Nephron (organoid): ENCODE results near the gene RNF212.

Experiments
- H3K27ac Mint-ChIP-seq, 3 experiments: 2 replicates each; pipeline ENCODE4 v1.8.0; 2020; ENCODE audit warnings: mixed read lengths in 3 of 3, mild to moderate bottlenecking in 2 of 3, moderate library complexity in 1 of 3
- H3K27me3 Mint-ChIP-seq: 2 replicates; pipeline ENCODE4 v1.8.0; 2021; ENCODE audit warnings: low read depth, mild to moderate bottlenecking, moderate library complexity, mixed read lengths
- H3K36me3 Mint-ChIP-seq: 2 replicates; pipeline ENCODE4 v1.8.0; 2020; ENCODE audit warnings: low read depth, mixed read lengths
- H3K4me1 Mint-ChIP-seq: 2 replicates; pipeline ENCODE4 v1.8.0; 2020; ENCODE audit warnings: mixed read lengths
- H3K4me3 Mint-ChIP-seq, 3 experiments: 2 replicates each; pipeline ENCODE4 v1.8.0; 2020; ENCODE audit warnings: mild to moderate bottlenecking in 3 of 3, mixed read lengths in 3 of 3, moderate library complexity in 2 of 3
- H3K9me3 Mint-ChIP-seq: 2 replicates; pipeline ENCODE4 v1.8.0; 2020; ENCODE audit warnings: mixed read lengths
- CTCF ChIP-seq, 3 experiments: fragments of 200-600 bp; sonication (generic); IDR thresholded peaks; one replicate each; pipeline ENCODE4 v1.5.0; 2021; ENCODE audit warnings: antibody characterized with exemption in 3 of 3; ENCODE audit not compliant: unreplicated experiment in 3 of 3

The RNF212 gene

GRCh38 chr4:1069394-1069793 lies 44.0 kb downstream of the RNF212 start:
- H3K27me3 Mint-ChIP-seq = peaks cover 26% of the 10 kb centered on the region
- no peaks in the 10 kb centered on the region for H3K36me3 Mint-ChIP-seq
- no peak overlapping the region for H3K4me3 Mint-ChIP-seq
- no peak for TF ChIP-seq CTCF (IDR thresholded peaks at IDR 0.05; ENCODE audit: unreplicated experiment in 3 of 3)
- no peak overlapping the region for H3K27ac Mint-ChIP-seq
- no peaks in the 10 kb centered on the region for H3K9me3 Mint-ChIP-seq
- H3K4me1 Mint-ChIP-seq = peaks cover 8% of the 10 kb centered on the region

- no peaks in the 10 kb centered on the region for H3K36me3 Mint-ChIP-seq
- TF ChIP-seq CTCF (IDR thresholded peaks at IDR 0.05; ENCODE audit: unreplicated experiment in 3 of 3) = no peak
- no peak overlapping the region for H3K27ac Mint-ChIP-seq
- H3K27me3 Mint-ChIP-seq = peaks cover 38% of the 10 kb centered on the region
- H3K9me3 Mint-ChIP-seq = no peaks in the 10 kb centered on the region
- no peak overlapping the region for H3K4me3 Mint-ChIP-seq
- peaks cover 8% of the 10 kb centered on the region for H3K4me1 Mint-ChIP-seq
Observed at GRCh38 chr4:1065732-1066131, 47.6 kb downstream of the RNF212 start.

GRCh38 chr4:1062419-1062818 lies 50.9 kb downstream of the RNF212 start:
- Mint-ChIP-seq H3K4me3 (no peak overlapping the region), H3K27me3 (peaks cover 43% of the 10 kb centered on the region), H3K4me1 (peaks cover 13% of the 10 kb centered on the region), H3K27ac (no peak overlapping the region), H3K36me3 (no peaks in the 10 kb centered on the region), H3K9me3 (no peaks in the 10 kb centered on the region)
- TF ChIP-seq CTCF (IDR thresholded peaks at IDR 0.05; ENCODE audit: unreplicated experiment in 3 of 3) = no peak

GRCh38 chr4:1061760-1062159 lies 51.6 kb downstream of the RNF212 start:
- TF ChIP-seq CTCF (IDR thresholded peaks at IDR 0.05; ENCODE audit: unreplicated experiment in 3 of 3) = no peak
- Mint-ChIP-seq H3K9me3 (no peaks in the 10 kb centered on the region), H3K4me3 (no peak overlapping the region), H3K36me3 (no peaks in the 10 kb centered on the region), H3K4me1 (peaks cover 13% of the 10 kb centered on the region), H3K27ac (no peak overlapping the region), H3K27me3 (peaks cover 44% of the 10 kb centered on the region)

- Mint-ChIP-seq H3K27me3 (peaks cover 46% of the 10 kb centered on the region), H3K27ac (no peak overlapping the region), H3K4me1 (peaks cover 15% of the 10 kb centered on the region), H3K36me3 (no peaks in the 10 kb centered on the region), H3K4me3 (no peak overlapping the region), H3K9me3 (no peaks in the 10 kb centered on the region)
- TF ChIP-seq CTCF (IDR thresholded peaks at IDR 0.05; ENCODE audit: unreplicated experiment in 3 of 3) = no peak
Observed at GRCh38 chr4:1061056-1061700, 52.2 kb downstream of the RNF212 start.

- H3K27me3 Mint-ChIP-seq = peaks cover 51% of the 10 kb centered on the region
Observed at GRCh38 chr4:1060621-1061020, 52.7 kb downstream of the RNF212 start.

More at GRCh38 chr4:1060621-1061020, 52.7 kb downstream of the RNF212 start:
- H3K9me3 Mint-ChIP-seq = no peaks in the 10 kb centered on the region
- no peak overlapping the region for H3K27ac Mint-ChIP-seq
- H3K36me3 Mint-ChIP-seq = no peaks in the 10 kb centered on the region
- H3K4me1 Mint-ChIP-seq = peaks cover 19% of the 10 kb centered on the region
- TF ChIP-seq CTCF (IDR thresholded peaks at IDR 0.05; ENCODE audit: unreplicated experiment in 3 of 3) = no peak
- no peak overlapping the region for H3K4me3 Mint-ChIP-seq
